ENCODE results near the gene IRX4.

DNA sequence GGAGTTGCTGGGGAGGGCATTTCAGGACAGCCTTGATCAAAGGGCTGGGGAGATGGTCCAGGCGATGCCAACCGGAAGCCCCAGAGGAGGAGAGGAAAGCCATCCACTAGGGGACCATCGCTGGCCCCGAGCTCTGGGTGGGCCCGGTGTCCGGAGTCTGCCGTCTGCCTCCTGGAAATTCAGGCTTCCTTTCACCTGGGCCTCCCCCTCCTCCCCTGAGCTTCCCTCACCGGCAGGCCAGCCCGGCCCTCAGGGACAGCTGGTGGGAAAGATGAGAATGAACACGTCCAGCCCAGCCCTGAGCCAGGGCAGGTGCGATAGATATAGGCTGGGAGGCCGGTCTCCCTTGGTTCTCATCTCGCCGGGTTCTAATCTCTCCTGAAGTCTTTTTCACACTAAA is 17.2 kb downstream of the IRX4 start:
- TF ChIP-seq SP1 (IDR thresholded peaks at IDR 0.05) (no peak), NFRKB (IDR thresholded peaks at IDR 0.05) (no peak), FOXK2 (IDR thresholded peaks at IDR 0.05) (no peak), FOXA1 (IDR thresholded peaks at IDR 0.05) (no peak), LEF1 (IDR thresholded peaks at IDR 0.05; ENCODE audit: borderline replicate concordance) (no peak), SUZ12 (IDR thresholded peaks at IDR 0.05) (no peak), L3MBTL2 (conservative IDR thresholded peaks at IDR 0.05) (no peak), CTBP1 (IDR thresholded peaks at IDR 0.05; ENCODE audit: borderline replicate concordance) (no peak)
